ENCODE measurements around the gene HIPK3.

- TF ChIP-seq CTCF (IDR thresholded peaks at IDR 0.05 in 4 of 5, conservative IDR thresholded peaks at IDR 0.05 in 1 of 5) (no peak), POLR2A (IDR thresholded peaks at IDR 0.05) (no peak)
Measured at GRCh38 chr11:33325451-33325850, 68.3 kb downstream of the HIPK3 start.

All from gastrocnemius medialis (tissue), 4 donors.